Immature natural killer cell (primary cell): ENCODE results near the gene USP35. TPM values are rescaled to one million over a fixed set of nuclear protein-coding genes. Genes with fewer than 3 reads are reported as not detected.
"Not testable (repeated sequence)": the region's sequence is repeated elsewhere in the genome, so short reads cannot be mapped to it uniquely, and the experiment has no call there.

Experiments
- DNase-seq, 3 donors: peaks; one replicate each; pipeline ENCODE4 v3.0.0; 2022; ENCODE audit warnings: mixed read lengths in 1 of 3
- H3K27ac Mint-ChIP-seq, 6 donors: one replicate each; pipeline ENCODE4 v1.8.0; 2020; ENCODE audit warnings: mixed read lengths in 6 of 6, mild to moderate bottlenecking in 5 of 6, inconsistent platforms in 4 of 6, moderate library complexity in 3 of 6
- H3K27me3 Mint-ChIP-seq, 3 donors: one replicate each; pipeline ENCODE4 v1.8.0; 2020 to 2021; ENCODE audit warnings: low read depth in 3 of 3, mild to moderate bottlenecking in 3 of 3, mixed read lengths in 3 of 3, moderate library complexity in 3 of 3, inconsistent platforms in 1 of 3
- H3K36me3 Mint-ChIP-seq, 3 donors: one replicate each; pipeline ENCODE4 v1.8.0; 2020; ENCODE audit warnings: mixed read lengths in 3 of 3, inconsistent platforms in 2 of 3, mild to moderate bottlenecking in 2 of 3
- H3K4me1 Mint-ChIP-seq, 2 donors: one replicate each; pipeline ENCODE4 v1.8.0; 2020; ENCODE audit warnings: inconsistent platforms in 2 of 2, mild to moderate bottlenecking in 2 of 2, mixed read lengths in 2 of 2, moderate library complexity in 1 of 2
- H3K4me3 Mint-ChIP-seq, 5 donors: one replicate each; pipeline ENCODE4 v1.8.0; 2020; ENCODE audit warnings: mild to moderate bottlenecking in 5 of 5, mixed read lengths in 5 of 5, inconsistent platforms in 3 of 5, moderate library complexity in 3 of 5
- H3K9me3 Mint-ChIP-seq, 6 donors: one replicate each; pipeline ENCODE4 v1.8.0; 2020; ENCODE audit warnings: mild to moderate bottlenecking in 6 of 6, mixed read lengths in 6 of 6, inconsistent platforms in 4 of 6, moderate library complexity in 3 of 6
- polyA plus RNA-seq, 3 donors: library from polyadenylated mRNA; unstranded; fragments of 300-500 nt; fragmentation: Illumina TruSeq; gene quantifications; one replicate each; pipeline ENCODE4 v1.2.3, GENCODE V29; 2021

USP35 gene
- polyA plus RNA-seq, 3 donors from 2014 or later = 0.20 to 0.27 TPM; not detected in 1

- DNase-seq, H3K27ac Mint-ChIP-seq, H3K4me3 Mint-ChIP-seq, H3K9me3 Mint-ChIP-seq, H3K27me3 Mint-ChIP-seq, H3K4me1 Mint-ChIP-seq: not testable (repeated sequence)
- H3K36me3 Mint-ChIP-seq = peaks cover 0 to 11% (median 7%) of the 10 kb centered on the region in 3 donors
Observed at GRCh38 chr11:78233046-78233445, 44.3 kb downstream of the USP35 start.

- no peaks in the 10 kb centered on the region for H3K4me1 Mint-ChIP-seq
- peaks cover 0 to 12% (median 0%) of the 10 kb centered on the region in 6 donors for H3K9me3 Mint-ChIP-seq
- H3K36me3 Mint-ChIP-seq = peaks cover 0 to 11% (median 7%) of the 10 kb centered on the region in 3 donors
- H3K27me3 Mint-ChIP-seq = peaks cover 1 to 10% (median 2%) of the 10 kb centered on the region in 3 donors
- H3K4me3 Mint-ChIP-seq = no peak overlapping the region
- H3K27ac Mint-ChIP-seq = no peak overlapping the region
- DNase-seq = no peak
Observed at GRCh38 chr11:78234006-78234405, 45.3 kb downstream of the USP35 start.

- Mint-ChIP-seq H3K9me3 (peaks cover 9 to 21% (median 16%) of the 10 kb centered on the region in 6 donors), H3K36me3 (peaks cover 6 to 21% (median 17%) of the 10 kb centered on the region in 3 donors), H3K4me1 (no peaks in the 10 kb centered on the region), H3K27ac (no peak overlapping the region), H3K4me3 (no peak overlapping the region), H3K27me3 (peaks cover 0 to 7% (median 4%) of the 10 kb centered on the region in 3 donors)
- no peak for DNase-seq
Observed at GRCh38 chr11:78237293-78238046, 48.8 kb downstream of the USP35 start.

- H3K9me3 Mint-ChIP-seq = peaks cover 12 to 23% (median 18%) of the 10 kb centered on the region in 6 donors
- no peak overlapping the region for H3K27ac Mint-ChIP-seq
- H3K4me3 Mint-ChIP-seq = no peak overlapping the region
- no peak for DNase-seq
- peaks cover 0 to 7% (median 4%) of the 10 kb centered on the region in 3 donors for H3K27me3 Mint-ChIP-seq
- H3K36me3 Mint-ChIP-seq = peaks cover 6 to 21% (median 19%) of the 10 kb centered on the region in 3 donors
- no peaks in the 10 kb centered on the region for H3K4me1 Mint-ChIP-seq
Observed at GRCh38 chr11:78239781-78240180, 51.1 kb downstream of the USP35 start.

DNA sequence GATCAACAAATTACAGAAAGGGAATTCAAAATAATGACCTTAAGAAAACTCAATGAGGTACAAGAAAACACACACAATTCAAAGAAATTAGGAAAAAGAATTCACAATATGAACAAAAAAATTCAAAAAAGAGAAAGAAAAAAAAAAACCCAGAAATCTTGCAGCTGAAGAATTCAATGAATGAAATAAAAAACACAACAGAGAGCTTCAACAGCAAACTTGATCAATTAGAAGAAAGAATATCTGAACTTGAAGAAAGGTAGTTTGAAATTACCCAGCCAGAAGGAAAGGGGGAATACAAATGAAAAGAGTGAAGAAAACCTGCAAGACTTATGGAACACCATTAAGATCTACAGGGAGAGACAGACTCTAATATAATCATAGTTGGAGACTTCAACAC lies 52.8 kb downstream of the USP35 start:
- Mint-ChIP-seq H3K36me3 (peaks cover 6 to 18% (median 17%) of the 10 kb centered on the region in 3 donors), H3K4me3 (no peak overlapping the region), H3K9me3 (peaks cover 13 to 23% (median 18%) of the 10 kb centered on the region in 6 donors), H3K27ac (no peak overlapping the region), H3K4me1 (no peaks in the 10 kb centered on the region), H3K27me3 (peaks cover 0 to 7% (median 4%) of the 10 kb centered on the region in 3 donors)
- DNase-seq = no peak

DNA sequence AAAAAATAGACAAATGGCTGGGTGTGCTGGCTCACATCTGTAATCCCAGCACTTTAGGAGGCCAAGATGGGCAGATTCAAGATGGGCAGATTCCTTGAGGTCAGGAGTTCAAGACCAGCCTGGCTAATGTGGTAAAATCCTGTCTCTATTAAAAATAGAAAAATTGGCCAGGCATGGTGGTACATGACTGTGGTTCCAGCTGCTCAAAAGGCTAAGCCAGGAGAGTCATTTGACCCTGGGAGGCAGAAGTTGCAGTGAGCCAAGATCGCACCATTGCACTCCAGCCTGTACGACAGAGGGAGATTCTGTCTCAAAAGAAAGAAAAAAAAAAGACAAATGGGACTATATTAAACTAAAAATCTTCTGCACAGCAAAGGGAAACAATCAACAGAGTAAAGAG lies 55.4 kb downstream of the USP35 start:
- peaks cover 6 to 12% (median 10%) of the 10 kb centered on the region in 3 donors for H3K36me3 Mint-ChIP-seq
- H3K9me3 Mint-ChIP-seq = peaks cover 6 to 23% (median 15%) of the 10 kb centered on the region in 6 donors
- H3K27ac Mint-ChIP-seq = no peak overlapping the region
- no peak for DNase-seq
- no peaks in the 10 kb centered on the region for H3K4me1 Mint-ChIP-seq
- H3K27me3 Mint-ChIP-seq = peaks cover 0 to 2% (median 0%) of the 10 kb centered on the region in 3 donors
- H3K4me3 Mint-ChIP-seq = no peak overlapping the region

- no peak overlapping the region for H3K4me3 Mint-ChIP-seq
- no peaks in the 10 kb centered on the region for H3K4me1 Mint-ChIP-seq
- H3K27me3 Mint-ChIP-seq = peaks cover 0 to 2% (median 0%) of the 10 kb centered on the region in 3 donors
- no peak for DNase-seq
- H3K27ac Mint-ChIP-seq = no peak overlapping the region
- H3K9me3 Mint-ChIP-seq = peaks cover 6 to 23% (median 15%) of the 10 kb centered on the region in 6 donors
- H3K36me3 Mint-ChIP-seq = peaks cover 6 to 12% (median 10%) of the 10 kb centered on the region in 3 donors
Observed at GRCh38 chr11:78244546-78245255, 56.0 kb downstream of the USP35 start.

GRCh38 chr11:78248191-78248590 lies 59.5 kb downstream of the USP35 start:
- H3K4me3 Mint-ChIP-seq = no peak overlapping the region
- no peaks in the 10 kb centered on the region for H3K36me3 Mint-ChIP-seq
- no peak for DNase-seq
- no peaks in the 10 kb centered on the region for H3K4me1 Mint-ChIP-seq
- H3K9me3 Mint-ChIP-seq = peaks cover 0 to 4% (median 0%) of the 10 kb centered on the region in 6 donors
- no peak overlapping the region for H3K27ac Mint-ChIP-seq
- H3K27me3 Mint-ChIP-seq = peaks cover 0 to 2% (median 0%) of the 10 kb centered on the region in 3 donors

GRCh38 chr11:78248903-78249302 lies 60.2 kb downstream of the USP35 start:
- peaks cover 0 to 2% (median 0%) of the 10 kb centered on the region in 3 donors for H3K27me3 Mint-ChIP-seq
- no peaks in the 10 kb centered on the region for H3K36me3 Mint-ChIP-seq
- no peak overlapping the region for H3K27ac Mint-ChIP-seq
- peaks cover 0 to 4% (median 0%) of the 10 kb centered on the region in 6 donors for H3K9me3 Mint-ChIP-seq
- no peak overlapping the region for H3K4me3 Mint-ChIP-seq
- no peaks in the 10 kb centered on the region for H3K4me1 Mint-ChIP-seq
- no peak for DNase-seq

- Mint-ChIP-seq H3K27me3 (peaks cover 0 to 2% (median 0%) of the 10 kb centered on the region in 3 donors), H3K27ac (no peak overlapping the region), H3K4me3 (no peak overlapping the region), H3K36me3 (no peaks in the 10 kb centered on the region), H3K4me1 (no peaks in the 10 kb centered on the region), H3K9me3 (no peaks in the 10 kb centered on the region)
- DNase-seq = no peak
Observed at GRCh38 chr11:78250099-78250498, 61.4 kb downstream of the USP35 start.

GRCh38 chr11:78251083-78251775 lies 62.5 kb downstream of the USP35 start:
- H3K4me1 Mint-ChIP-seq = no peaks in the 10 kb centered on the region
- DNase-seq = no peak

DNA sequence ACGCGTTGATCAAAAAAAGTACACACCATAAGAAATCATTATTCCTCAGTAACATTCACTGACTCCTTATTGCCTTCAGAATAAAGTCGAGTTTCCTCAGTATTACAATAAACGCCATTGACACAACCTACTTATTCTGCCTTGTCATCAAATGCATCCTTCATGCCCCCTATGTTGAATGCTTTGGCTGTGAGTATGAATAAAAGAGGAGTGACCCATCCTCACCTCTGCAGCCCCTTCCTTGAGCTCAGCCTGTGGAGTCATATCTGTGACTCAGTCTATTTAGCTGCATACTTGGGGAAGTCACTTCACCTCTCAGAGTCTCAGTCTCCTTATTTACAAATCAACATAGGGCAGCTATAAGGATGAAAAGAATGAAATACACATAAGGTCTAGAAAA lies 65.1 kb downstream of the USP35 start:
- Mint-ChIP-seq H3K36me3 (no peaks in the 10 kb centered on the region), H3K27me3 (peaks cover 0 to 2% (median 0%) of the 10 kb centered on the region in 3 donors), H3K27ac (no peak overlapping the region), H3K9me3 (no peaks in the 10 kb centered on the region), H3K4me3 (no peak overlapping the region), H3K4me1 (no peaks in the 10 kb centered on the region)
- no peak for DNase-seq

More at GRCh38 chr11:78251083-78251775, 62.5 kb downstream of the USP35 start:
- H3K36me3 Mint-ChIP-seq = no peaks in the 10 kb centered on the region
- no peak overlapping the region for H3K4me3 Mint-ChIP-seq
- peaks cover 0 to 2% (median 0%) of the 10 kb centered on the region in 3 donors for H3K27me3 Mint-ChIP-seq
- H3K9me3 Mint-ChIP-seq = no peaks in the 10 kb centered on the region
- no peak overlapping the region for H3K27ac Mint-ChIP-seq

DNA sequence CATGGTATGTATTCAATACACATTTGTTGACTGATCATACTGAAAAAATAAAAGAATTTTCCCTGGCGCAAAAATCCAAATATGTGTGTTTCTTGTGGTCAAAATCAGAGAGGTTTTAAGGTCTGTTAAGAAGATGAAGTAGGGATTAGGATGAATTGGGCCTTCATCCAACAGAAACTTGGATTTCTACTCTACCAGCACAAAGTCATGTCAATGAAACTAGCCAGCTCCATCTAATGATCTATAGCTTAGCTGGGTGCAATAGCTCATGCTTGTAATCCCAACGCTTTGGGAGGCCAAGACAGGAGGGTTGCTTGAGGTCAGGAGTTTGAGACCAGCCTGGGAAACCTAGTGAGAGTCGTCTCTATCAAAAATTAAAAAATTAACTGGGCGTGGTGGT lies 65.5 kb downstream of the USP35 start:
- no peak overlapping the region for H3K27ac Mint-ChIP-seq
- no peaks in the 10 kb centered on the region for H3K4me1 Mint-ChIP-seq
- H3K27me3 Mint-ChIP-seq = peaks cover 0 to 2% (median 0%) of the 10 kb centered on the region in 3 donors
- H3K36me3 Mint-ChIP-seq = no peaks in the 10 kb centered on the region
- DNase-seq = no peak
- H3K4me3 Mint-ChIP-seq = no peak overlapping the region
- no peaks in the 10 kb centered on the region for H3K9me3 Mint-ChIP-seq
